ENCODE results near the gene AMBP.
"Not testable (repeated sequence)": the region's sequence is repeated elsewhere in the genome, so short reads cannot be mapped to it uniquely, and the experiment has no call there.

AMBP gene

DNA sequence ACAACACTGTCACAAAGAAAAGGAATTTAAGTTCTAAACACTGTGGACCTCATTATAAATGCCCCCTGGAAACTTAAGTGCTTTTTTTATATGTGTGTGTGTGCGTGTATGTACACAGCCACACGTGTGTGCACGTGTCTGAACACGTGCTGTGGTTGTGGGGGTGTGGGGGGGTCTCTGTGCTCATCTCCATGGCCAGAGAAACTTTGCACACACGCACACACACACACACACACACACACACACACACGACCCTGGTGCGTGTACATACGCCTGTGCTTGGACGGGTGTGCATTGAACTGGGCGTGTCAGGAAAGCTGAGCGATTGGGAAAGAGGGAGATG lies 27.9 kb downstream of the AMBP start:
- no peak for DNase-seq

DNA sequence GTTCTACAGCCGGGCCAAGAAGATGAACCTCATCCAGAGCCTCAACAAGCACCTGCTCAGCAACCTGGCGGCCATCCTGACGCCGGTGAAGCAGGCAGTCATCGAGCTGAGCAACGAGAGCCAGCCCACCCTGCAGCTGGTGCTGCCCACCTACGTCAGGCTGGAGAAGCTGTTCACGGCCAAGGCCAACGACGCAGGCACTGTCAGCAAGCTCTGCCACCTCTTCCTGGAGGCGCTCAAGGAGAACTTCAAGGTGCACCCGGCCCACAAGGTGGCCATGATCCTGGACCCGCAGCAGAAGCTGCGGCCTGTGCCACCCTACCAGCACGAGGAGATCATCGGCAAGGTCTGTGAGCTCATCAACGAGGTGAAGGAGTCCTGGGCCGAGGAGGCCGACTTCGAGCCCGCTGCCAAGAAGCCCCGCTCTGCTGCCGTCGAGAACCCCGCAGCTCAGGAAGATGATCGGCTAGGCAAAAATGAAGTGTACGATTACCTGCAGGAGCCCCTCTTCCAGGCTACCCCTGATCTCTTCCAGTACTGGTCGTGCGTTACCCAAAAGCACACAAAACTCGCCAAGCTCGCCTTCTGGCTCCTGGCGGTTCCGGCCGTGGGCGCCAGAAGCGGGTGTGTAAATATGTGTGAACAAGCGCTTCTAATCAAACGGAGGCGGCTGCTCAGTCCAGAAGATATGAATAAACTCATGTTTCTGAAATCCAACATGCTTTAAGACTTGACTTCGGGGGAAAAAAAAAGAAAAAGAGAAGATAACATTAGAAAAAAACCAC lies 28.5 kb downstream of the AMBP start:
- DNase-seq, result no peak

DNA sequence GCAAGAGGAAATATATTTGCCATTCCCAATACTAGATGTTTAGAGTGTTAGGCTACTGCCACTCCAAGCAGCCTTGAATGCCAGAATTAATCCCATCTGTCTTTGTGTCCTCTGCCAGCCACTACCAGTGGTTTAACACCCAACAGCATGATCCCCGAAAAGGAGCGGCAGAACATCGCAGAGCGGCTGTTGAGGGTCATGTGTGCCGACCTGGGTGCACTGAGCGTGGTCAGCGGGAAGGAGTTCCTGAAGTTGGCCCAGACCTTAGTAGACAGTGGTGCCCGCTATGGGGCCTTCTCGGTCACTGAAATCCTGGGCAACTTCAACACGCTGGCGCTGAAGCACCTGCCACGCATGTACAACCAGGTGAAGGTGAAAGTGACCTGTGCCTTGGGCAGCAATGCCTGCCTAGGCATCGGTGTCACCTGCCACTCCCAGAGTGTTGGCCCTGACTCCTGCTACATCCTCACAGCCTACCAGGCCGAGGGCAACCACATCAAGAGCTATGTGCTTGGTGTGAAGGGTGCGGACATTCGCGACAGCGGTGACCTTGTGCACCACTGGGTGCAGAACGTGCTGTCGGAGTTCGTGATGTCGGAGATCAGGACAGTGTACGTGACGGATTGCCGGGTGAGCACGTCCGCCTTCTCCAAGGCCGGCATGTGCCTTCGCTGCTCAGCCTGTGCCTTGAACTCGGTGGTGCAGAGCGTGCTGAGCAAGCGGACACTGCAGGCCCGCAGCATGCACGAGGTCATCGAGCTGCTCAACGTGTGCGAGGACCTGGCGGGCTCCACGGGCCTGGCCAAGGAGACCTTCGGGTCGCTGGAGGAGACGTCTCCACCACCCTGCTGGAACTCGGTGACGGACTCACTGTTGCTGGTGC lies 29.3 kb downstream of the AMBP start:
- DNase-seq, result no peak

DNA sequence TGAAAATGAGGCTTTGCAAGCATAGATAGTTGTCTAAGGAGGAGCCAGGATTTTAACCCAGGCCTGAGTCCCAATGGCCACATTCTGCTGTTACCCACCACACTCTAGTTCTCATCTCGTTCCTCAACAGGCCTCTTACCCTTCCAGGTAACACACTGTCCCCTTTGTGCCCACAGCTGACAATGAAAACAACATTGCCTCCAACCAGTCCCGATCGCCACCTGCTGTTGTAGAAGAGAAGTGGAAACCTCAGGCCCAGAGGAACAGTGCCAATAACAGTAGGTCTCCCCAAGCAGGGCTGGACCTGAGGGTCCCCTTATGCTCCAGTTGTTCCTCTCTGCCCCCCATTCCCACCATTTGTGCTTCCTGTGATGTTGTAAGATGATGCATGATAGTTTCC lies 30.4 kb downstream of the AMBP start:
- no peak for DNase-seq

DNA sequence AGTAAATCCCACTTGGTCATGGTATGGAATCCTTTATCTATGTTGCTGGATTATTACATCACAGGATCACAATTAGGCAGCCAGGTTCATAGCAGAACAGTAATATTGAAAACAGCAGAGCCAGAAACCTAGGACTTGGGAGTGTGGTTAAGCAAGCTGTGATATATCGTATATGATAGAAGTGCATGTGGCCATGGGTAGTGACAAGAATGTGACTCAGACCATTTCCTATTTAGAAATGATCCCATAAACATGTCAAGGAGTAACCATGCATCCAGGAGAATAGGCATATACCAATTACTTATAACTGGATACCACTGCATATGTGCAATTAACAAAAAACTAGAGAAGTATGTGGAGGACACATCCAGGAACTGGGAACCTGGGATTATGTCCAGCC lies 31.2 kb downstream of the AMBP start:
- DNase-seq, result no peak

DNA sequence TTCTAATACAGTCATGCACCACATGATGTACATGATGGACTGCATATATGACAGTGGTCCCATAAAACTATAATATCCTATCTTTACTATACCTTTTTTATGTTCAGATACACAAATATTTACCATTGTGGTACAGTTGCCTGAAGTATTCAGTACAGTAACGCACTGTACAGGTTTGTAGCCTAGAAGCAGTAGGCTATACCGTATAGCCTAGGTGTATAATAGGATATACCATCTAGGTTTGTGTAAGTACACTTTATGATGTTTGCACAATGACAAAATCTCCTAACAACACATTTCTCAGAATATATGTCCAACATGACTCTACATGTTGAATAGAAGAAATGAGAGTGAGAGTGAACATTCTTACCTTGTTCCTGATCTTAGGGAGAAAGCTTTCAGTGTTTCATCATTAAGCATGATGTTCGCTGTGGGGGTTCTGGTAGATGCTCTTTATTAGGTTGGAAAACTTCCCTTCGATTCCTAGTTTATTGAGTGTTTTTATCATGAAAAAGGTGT lies 31.8 kb downstream of the AMBP start:
- DNase-seq, result no peak

DNA sequence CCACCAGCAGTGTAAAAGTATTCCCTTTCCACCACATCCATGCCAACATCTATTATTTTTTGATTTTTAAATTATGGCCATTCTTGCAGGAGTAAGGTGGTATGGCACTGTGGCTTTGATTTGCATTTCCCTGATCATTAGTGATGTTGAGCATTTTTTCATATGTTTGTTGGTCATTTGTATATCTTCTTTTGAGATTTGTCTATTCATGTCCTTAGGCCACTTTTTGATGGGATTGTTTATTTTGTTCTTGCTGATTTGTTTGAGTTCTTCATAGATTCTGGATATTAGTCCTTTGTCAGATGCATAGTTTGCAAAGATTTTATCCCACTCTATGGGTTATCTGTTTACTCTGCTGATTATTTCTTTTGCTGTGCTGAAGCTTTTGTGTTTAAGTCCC lies 34.4 kb downstream of the AMBP start:
- not testable (repeated sequence) for DNase-seq

DNA sequence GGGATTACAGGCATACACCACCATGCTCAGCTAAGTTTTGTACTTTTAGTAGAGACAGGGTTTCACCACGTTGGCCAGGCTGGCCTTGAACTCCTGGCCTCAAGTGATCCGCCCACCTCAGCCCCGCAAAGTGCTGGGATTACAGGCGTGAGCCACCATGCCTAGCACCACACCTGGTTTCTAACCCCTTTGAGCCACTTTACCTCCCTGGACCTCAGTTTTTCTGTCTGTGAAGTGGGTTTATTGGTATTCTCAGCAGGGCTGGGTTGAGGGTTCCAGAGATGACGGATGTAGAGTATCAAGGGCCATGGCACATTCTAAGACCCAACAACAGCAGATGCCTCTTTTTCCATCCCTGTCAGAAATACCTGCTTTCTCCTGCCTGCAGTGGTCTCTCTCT lies 38.6 kb downstream of the AMBP start:
- DNase-seq, result no peak

DNA sequence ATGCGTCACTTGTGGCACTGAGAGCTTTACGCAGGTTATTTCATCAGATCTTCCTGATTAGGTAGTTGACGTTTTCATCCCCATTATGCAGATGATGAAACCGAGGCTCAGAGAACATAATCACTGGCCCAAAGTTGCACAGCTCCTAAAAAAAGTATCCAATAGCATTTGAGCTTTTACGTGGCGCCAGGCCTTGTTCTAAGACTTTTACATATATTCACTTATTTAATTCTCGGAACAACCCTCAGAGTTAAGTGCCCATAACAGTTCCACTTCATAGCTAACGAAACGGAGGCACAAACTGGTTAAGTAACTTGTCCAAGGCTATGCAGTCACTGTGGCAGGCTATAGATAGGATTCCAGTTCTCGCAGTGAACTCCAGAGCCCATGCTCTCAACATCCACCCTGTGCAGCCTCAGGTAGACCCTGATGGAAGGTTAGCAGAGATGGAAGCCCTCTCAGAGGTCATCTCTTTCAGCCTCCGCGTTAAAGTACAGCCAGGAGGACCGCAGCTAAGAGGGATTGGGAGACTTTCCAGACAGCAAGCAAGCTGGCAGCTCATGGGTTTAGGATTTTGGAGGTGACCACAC lies 39.3 kb downstream of the AMBP start:
- DNase-seq, result no peak

DNA sequence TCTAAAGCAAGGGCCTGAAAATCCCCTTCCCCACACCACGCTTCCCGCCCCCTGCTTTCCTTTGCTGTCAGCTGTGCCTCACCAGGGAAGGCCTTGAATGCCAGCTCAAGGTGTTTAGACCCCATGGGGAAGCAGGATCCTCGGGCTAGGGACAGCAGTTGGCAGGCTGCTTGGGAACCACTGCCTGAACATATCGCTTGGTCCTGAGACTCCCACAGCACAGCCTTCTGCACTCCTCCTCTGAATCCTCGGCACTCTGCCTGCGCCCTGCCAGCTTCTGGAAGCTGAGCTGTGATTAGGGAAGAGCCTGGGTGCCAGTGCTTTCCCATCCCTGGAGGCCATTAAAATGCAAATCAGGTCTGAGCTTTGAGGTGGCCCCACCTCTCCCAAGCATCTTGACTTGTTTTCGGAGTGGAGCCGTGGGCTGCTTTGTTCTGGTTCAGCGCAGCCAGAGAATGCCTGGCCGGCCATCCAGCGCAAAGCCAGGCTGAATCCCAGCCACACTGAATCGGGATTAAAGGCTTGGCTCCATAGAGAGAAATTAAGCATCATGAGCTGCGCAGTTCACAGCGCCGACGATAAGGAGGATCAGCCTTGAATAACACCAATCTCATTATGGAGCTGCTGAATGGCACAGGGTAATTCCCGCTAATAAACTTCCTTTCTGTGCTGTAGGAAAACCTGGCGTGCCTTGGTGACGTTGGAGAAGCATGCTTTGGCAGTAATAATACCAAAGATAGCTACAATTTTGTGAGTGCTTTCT lies 40.0 kb downstream of the AMBP start:
- DNase-seq, result no peak

DNA sequence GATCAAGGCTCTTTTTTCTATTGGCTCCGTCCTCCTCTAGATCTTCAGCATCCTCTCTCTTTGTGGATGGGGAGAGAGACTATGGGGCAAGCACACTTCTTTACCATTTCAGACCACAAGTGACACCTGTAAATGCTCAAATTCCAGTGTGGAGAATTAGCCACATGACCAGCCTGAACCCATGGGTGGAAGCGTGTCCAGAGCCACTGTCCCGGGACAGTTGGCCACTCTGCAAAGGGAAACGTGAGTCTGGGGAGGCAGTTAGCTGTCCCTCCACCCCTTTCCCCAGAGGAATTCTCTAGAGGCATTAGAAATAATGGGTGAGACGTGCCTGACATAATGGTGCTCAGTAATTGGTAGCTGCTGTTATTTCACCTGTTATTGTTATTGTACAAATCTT lies 40.9 kb downstream of the AMBP start:
- no peak for DNase-seq

DNA sequence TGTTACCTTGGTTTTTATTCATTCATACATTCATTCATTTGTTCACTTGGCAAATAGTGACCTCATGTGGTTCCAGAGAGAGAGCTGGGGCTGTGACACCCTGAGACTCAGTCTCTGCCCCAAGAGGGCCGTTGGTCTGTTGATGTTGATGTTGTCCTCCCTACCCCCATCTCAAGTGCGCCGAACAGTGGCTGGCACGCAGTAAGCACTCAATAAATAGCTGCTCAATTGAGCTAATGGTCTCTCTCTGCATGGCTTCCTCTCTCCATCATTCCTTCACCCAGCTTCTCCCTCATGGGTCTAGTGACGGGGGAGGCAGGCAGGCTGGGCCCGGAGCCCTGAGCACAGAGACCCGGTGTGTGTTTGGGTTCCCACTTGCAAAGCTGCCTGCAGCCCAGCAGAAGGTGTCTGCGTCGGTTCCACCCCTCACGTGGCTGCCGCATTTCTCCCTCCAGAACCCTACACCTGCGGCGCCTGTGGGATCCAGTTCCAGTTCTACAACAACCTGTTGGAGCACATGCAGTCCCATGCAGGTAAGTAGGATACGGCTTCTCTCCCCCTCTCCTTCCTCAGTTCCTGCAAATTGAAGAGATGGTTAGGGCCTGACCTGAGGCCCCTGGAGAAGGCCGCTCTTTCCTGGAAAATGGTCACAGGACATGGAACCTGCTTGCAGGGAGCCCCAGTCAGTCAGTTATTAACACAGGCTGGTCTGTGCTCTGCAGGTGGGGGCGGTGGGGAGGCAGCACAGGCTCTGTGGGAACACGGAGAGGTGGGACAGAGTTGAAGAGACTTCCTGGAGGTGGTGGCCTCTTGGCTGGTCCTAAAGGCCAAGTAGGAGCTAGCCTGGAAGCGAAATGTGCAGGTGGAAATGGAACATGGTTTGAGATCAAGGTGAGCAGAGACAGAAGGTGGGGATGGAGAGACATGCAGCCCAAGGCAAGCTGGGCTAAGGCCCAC lies 42.0 kb downstream of the AMBP start:
- no peak for DNase-seq

DNA sequence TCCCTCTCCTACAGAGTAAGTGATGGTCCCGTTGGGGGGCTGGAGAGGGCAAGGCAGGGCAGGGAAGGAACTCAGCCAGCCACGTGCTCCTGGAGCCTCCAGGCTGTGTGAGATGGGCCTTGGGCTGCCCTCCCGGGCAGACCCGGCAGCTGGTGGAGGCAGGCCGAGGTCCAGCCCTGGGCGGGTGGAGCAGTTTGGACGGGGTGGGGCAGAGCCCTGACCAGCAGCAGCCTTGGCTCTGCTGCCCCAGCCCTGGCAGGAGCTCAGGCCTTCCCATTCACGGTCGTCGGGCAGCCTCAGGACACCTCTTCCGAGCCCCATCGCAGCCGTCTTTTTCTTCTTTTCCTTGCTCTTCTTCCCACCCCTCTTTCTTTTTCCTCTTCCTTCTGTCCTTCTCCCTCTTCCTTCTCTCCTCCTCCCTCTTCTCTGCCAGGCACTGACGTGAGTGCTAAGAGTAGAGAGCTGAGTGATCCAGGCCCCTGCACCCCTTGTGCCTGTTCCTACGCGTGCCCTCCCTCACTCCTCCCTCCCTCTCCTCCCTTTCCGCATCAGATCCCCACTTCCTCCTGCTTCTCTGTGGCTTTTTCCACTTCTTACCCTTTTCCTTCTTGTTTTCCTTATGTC lies 42.8 kb downstream of the AMBP start:
- DNase-seq, result no peak

DNA sequence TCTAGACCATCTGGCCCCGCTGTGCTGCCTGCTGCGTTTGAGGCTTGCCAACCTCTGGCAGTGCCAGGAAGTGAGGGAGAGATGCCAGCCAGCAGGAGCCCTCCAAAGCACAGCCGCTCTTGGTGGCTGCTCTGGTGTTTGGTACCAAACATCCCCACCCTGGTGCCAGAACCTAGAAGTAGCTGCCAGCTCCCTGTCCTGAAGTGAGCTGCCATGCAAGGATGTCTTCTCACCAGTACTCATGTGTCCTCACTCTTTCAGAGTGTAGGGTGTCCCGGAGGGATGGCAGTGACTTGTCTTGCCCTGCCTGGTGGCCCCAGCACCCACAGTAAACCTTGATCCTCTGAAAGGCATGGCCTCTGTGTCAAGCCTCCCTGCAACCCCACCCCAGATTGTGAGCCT lies 43.4 kb downstream of the AMBP start:
- DNase-seq, result no peak

DNA sequence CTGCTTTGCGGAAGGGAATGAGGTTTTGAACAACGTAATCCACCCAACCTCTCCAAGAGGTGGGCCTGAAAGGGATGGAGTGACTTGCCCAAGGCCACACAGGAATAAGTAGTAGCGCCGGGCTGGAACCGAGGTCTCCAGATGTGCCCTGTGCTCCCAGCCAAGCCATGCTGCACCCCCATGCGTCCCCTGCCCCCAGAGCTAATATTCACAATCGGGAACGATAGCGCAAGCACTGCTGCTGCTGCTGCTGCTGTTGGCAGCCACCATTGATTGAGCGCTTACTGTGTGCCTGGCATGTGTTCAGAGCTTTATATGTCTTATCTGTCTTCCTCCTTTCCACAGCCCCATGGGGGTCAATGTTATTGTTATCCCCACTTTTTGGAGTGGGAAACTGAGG lies 43.9 kb downstream of the AMBP start:
- no peak for DNase-seq

DNA sequence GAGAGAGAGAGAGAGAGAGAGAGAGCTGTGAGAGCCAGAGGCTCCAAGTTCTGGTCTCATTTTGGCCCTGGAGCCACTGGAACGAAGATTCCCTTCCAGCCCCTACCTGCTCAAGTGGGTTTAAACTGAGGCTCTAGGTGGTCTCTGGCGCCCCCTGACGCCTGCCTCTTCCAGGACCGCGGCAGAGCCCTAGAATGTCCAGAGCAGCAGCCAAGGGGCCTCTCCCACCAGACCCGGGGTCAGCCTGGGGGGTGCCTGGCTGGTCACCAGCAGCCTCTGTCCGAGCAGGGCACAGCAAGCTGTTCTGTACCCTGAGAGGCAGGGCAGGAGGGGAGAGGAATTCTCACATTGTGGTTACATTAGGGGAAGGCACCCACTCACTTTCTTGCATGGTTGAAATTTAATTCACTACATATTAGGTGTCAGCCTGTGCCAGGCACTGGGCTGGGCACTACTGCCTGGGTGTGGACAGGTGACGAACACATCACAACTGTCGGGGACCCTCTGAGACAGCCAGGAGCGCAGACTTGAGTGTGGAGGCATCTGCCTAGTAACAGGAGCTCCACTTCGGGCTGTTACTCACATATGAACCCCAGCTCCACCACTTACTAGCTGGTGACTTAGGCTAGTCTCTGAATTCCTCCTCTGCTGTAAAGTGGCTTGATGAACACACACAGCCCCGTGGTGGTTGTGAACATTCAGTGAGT lies 44.5 kb downstream of the AMBP start:
- DNase-seq, result no peak

DNA sequence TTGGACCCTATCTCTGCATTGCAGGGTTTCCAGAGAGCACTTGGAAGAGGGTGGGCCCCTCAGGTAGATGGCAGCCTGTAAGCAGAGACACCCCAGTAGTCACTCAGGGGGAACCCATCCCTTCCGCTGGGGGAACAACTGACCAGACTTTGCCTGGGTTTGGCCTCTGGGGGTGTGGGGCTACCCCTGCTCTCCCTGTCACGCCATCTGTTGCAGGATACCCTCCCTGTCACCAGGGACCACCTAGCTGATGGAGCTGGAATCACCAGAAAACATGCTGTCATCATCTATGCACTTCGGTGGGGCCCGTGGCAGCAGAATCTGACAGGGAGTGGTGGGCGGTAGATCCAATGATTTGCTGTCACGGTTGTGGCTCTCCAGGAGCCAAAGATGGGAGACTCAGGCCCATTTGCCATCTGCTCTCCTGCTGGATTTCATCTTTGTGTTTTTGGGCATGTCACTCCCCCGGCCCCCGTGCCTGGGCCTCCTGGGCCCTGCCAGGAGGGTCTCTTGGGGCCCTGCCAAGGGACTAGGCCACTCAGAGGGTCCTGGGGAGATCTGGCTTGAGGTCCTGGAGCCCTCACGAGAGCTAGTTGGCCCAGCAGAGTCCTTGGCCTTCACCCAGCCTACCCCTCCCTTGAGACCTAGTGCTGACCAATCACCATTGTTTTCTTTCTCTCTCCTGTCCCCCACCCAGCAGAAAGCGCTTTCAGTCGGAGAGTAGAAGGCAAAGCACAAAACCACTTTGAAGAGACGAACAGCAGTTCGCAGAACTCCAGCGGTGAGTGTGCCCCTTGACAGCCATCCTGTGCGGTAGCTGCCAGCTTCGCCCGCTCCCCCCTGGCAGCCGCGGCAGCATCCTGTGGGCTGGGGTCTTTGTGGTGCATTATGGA lies 45.9 kb downstream of the AMBP start:
- no peak for DNase-seq

DNA sequence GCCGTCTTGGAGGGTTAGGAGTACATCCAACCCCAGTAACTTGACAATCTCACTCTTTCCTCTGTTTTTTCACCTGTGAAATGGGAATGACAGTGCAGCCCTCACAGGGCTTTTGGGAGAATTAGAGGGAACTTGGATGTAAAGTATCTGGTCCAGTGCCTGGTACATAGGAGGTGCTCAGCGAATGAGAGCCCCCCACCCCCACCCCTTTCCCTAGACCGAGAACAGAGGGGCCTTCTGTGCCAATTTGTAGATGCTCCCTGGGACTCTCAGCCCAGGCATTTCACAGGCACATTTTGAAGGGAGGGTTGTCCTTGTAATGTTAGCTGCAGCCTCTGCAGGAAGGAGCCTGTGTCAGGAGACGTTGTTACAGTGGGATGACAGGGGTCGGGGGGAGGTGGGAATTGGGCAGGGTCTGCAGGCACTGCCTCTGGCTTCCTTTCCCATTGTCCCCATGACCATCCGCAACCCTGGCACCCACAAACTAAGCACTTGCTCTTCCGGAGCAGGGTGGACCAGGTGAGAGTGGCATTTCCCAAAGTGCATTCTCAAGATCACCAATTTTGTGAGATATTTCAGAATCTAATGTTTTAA lies 47.0 kb downstream of the AMBP start:
- DNase-seq, result no peak

DNA sequence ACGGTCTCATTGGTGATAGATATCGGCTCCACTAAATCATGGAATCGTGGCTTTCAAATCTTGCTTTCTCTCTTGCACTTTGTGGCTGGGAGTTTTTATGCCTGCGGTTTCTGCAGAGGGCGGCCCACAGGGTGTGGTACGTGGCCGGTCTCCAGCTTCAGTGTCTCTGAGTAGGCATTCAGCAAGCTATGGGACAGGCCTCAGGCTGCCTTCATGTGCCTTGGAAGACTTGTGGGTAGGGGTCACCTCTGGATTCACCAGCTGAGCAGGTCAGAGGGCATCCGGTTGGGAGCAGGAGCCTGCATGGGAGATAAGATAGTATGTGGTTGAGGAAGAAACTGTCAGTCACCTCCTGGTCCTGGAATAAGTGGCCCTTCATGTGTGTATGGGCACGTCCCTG lies 47.7 kb downstream of the AMBP start:
- no peak for DNase-seq
